ENCODE results near the gene ZNF618. TPM values are rescaled to one million over a fixed set of nuclear protein-coding genes. Genes with fewer than 3 reads are reported as not detected.

Gene ZNF618
- total RNA-seq, 2 donors from 2014 or later: 2.5 to 3.3 TPM

DNA sequence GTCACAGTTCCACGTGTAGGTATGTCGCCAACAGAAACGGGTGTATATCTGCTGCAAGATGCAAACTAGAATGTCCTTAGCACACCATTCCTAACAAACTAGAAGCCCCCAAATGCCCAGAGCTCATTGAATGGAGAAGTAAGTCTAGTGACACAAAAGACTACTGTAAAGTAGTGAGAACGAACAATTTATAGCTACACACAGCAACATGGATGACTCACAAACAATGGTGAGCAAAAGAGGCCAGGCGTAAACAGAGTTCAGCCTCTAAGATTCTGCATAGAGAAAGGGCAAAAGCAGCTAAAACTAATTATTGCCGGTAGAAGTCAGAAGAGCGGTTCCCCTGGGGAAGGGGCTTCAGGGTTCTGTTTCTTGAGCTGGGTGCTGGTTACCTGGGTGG is 127.2 kb downstream of the ZNF618 start:
- ATAC-seq: no peak
- DNase-seq: peak in 1 of 2 donors; percentile 5
- intact Hi-C loops (cut with DNase I, micrococcal nuclease): no loop called here

GRCh38 chr9:114003758-114004157 is 127.6 kb downstream of the ZNF618 start:
- ATAC-seq (peak; percentile 22), DNase-seq (peak in 1 of 2 donors; percentile 17)
- intact Hi-C loops (cut with DNase I, micrococcal nuclease): no loop called here

GRCh38 chr9:114004221-114004716 is 128.2 kb downstream of the ZNF618 start:
- intact Hi-C loops (cut with DNase I, micrococcal nuclease): no loop called here
- peak; percentile 17 for ATAC-seq
- peak; percentile 18 to 31 for DNase-seq

DNA sequence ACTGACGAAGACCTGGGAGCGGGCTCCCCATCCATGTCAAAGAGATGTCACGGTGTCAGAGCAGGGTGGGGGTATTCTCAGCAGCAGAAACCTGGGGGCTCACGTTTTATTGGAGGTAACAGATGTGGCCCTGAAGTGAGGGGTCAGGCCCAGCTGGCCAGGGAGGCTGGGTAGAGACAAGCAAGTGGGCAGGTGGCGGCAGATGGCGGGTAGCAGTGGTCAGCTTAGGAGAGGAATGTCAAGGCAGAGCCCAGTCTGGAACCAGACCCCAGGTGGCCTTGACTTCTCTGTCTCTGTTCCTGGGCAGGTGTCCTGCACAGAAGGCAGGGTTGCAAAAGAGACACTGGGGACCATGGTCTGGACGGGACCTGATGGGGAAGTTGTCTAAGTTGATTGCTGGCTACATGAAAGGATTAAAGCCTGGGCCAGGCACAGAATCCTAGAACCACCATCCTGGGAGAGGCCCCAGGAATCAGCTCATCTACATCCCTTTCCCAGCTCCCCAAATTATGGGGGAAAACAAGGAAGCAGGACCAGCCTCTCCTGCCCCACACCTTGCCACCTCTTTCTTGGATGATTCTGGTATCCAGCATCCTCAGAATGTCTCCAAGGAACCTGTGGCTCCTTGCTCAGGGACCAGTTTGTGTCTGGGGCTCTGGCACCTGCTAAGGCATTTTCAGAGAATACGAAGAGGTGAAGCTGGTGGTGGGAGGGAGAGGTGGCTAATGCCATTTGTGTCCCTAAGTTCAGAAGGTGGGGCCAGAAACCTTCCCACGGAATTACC is 129.5 kb downstream of the ZNF618 start:
- intact Hi-C loops (cut with DNase I, micrococcal nuclease): no loop called here
- no peak for ATAC-seq
- DNase-seq: peak in 1 of 2 donors; percentile 21

DNA sequence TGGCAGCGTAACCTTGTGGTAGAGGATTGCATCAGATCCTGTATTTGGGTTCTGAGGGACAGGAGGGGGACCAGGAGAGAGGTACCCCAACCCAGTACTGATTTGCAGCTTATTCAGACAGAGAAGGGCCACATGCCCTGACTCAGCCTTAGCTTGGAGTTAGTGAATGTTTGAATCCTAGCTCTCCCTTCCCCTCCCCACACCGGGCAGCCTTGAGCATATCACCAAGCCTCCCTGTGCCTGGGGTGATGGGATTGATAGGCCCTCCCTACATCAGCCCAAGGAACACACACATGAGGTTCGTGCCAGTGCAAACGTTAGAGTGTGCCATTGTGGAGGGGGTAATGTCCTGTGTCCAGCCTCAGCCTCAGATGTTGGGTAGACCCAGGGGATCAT is 130.0 kb downstream of the ZNF618 start:
- ATAC-seq (no peak), DNase-seq (peak in 1 of 2 donors; percentile 7)
- intact Hi-C loops (cut with DNase I, micrococcal nuclease): no loop called here

GRCh38 chr9:114006931-114007691 is 131.0 kb downstream of the ZNF618 start:
- DNase-seq (peak in 1 of 2 donors; percentile 16), ATAC-seq (no peak)
- intact Hi-C loops (cut with DNase I, micrococcal nuclease): no loop called here

- DNase-seq (peak in 1 of 2 donors; percentile 22), ATAC-seq (no peak)
- intact Hi-C loops (cut with DNase I, micrococcal nuclease): no loop called here
These were observed 132.0 kb downstream of the ZNF618 start for GRCh38 chr9:114007991-114008666.

GRCh38 chr9:114008667-114009410 is 132.7 kb downstream of the ZNF618 start:
- peak in 1 of 2 donors; percentile 9 for DNase-seq
- intact Hi-C loops (cut with DNase I, micrococcal nuclease): no loop called here
- ATAC-seq: no peak

DNA sequence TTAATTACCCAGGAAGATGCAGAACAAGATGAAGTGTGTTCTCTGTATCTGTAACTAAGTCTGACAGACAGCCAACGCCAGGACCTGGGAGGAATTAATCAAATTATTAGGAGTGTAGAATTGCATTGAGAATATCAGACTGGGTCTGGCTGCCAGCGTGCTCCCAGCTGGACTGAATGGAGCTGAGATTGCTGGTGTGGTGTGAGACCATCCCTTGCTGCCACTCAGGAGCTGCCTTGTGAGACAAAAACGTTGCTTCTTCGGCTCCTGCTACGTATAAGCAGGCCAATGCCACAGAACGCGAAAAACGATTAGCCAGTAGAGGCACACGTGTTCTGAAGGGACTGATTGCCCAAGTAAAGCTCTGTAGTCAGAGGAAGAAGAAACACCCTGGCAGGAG is 135.2 kb downstream of the ZNF618 start:
- intact Hi-C loops (cut with DNase I, micrococcal nuclease): no loop called here
- ATAC-seq (no peak), DNase-seq (peak in 1 of 2 donors; percentile 10)

- DNase-seq: peak in 1 of 2 donors; percentile 5
- ATAC-seq: no peak
- intact Hi-C loops (cut with DNase I, micrococcal nuclease): no loop called here
These were observed 136.0 kb downstream of the ZNF618 start for GRCh38 chr9:114012126-114012525.

DNA sequence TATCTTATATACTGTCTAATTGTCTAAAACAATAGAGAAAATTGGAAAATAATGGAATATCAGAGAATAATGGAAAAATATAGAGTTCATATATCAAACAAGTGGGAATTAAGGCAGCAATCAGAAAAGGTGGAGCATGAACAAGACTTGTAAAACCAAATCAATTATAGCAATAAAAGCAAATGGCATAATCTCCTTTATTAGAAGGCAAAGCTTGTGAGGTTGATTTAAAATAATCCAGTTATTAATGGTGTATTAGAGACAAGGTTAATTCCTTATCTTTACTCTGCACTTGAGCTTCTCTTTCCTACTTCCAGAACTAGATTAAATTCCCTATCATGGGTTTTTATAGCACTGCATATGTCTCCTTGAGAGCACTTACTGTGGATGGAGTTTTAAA is 137.9 kb downstream of the ZNF618 start:
- intact Hi-C loops (cut with DNase I, micrococcal nuclease): no loop called here
- no peak for ATAC-seq
- DNase-seq: no peak

DNA sequence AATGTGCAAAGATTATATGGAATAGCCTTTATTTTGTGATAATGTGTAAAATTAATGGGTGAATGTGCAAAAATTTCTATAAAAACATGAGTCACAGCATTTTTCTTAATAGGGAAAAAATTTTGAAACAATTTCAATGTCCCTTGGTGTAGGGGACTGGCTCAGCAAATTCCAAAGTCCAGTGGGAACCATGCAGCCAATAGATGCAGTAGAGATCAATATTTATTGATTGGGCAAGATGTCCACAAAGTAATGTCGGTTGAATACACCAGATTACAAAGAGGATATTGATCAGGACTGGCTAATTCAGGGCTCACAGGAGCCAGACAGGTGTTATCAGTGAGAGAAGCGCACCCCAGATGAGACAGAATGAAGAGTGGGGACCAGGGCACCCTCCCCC is 139.5 kb downstream of the ZNF618 start:
- DNase-seq (no peak), ATAC-seq (no peak)
- intact Hi-C loops (cut with DNase I, micrococcal nuclease): no loop called here

GRCh38 chr9:114016101-114016500 is 140.0 kb downstream of the ZNF618 start:
- intact Hi-C loops (cut with DNase I, micrococcal nuclease): no loop called here
- DNase-seq: peak in 1 of 2 donors; percentile 15
- ATAC-seq: no peak

GRCh38 chr9:114016629-114017423 is 140.7 kb downstream of the ZNF618 start:
- ATAC-seq (no peak), DNase-seq (peak in 1 of 2 donors; percentile 10)
- intact Hi-C loops (cut with DNase I, micrococcal nuclease): no loop called here

DNA sequence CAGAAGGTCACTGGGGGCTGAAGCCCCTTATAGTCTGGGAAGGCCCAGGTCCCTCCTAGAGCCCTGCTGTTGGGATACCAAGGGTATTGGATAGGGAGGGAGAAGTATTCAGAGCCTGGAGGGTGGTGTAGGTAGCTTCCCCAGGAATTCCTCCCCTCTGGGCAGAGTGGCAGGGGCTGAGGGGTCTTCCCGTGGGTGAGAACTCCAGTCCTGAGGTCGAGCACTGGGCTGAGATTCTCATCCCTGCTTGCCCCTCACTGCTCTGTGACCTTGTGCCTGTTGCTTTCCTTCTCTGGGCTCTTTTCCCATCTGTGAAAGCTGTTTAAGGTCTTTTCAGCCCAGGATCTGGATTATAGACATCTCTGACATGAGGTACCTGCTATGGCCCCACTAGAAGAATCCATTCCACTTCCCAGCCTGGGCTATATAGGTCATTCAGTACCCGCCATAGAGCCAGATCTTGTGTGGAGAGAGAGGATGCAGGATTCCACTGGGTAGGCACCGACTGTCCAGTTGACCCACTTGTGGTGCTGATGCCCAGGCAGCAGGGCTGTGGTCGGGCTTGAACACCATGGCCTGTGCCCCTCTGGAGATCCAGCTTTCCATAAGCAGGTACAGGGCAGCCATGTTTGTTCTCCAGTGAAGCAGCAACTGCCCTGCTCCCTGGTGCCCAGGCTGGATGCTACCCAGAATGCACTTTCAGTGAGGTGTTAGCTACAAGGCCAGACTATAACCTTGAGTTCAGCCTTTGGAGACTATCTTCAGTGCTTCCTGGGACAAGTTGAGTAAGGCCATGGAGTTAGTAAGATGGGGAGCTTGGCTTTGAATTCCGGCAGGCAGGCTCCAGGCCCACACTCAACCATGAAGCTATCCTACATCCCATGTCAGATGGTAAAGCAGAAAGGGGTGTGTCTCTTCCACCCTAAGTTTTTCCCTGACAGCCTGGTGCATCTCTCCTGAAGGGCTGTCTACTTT is 141.9 kb downstream of the ZNF618 start:
- DNase-seq: no peak
- intact Hi-C loops (cut with DNase I, micrococcal nuclease): no loop called here
- ATAC-seq: no peak

- DNase-seq (no peak), ATAC-seq (no peak)
- intact Hi-C loops (cut with DNase I, micrococcal nuclease): no loop called here
These were observed 145.5 kb downstream of the ZNF618 start for GRCh38 chr9:114021578-114021977.

DNA sequence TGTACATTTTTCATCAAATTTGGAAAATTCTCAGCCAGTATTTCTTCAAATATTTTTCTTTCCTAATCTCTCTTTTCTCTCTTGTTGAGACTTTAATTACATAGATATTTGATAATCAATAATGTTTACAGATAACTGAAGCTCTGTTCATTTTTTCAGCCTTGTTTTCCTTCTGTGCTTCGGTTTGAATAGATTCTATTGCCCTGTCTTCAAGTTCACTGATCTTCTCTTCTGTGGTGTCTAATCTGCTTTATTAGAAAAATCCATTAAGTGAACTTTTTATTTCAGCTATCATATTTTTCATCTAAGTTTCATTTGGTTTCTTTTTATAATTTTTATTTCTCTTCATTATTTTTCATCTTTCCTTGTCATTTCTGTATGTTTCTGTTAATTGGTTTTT is 147.9 kb downstream of the ZNF618 start:
- DNase-seq (no peak), ATAC-seq (no peak)
- intact Hi-C loops (cut with DNase I, micrococcal nuclease): no loop called here

All from left colon (tissue), 2 donors.